Activated CD8-positive, alpha-beta T cell treated with anti-CD3 and anti-CD28 coated beads for 36 hours (primary cell): Measurements from ENCODE around the gene AACS. TPM values are rescaled to one million over a fixed set of nuclear protein-coding genes. Genes with fewer than 3 reads are reported as not detected.

Experiments used
- ATAC-seq: fragments of 200-7000 bp; cut with Tn5 transposase; one replicate; pipeline ENCODE4 v1.10.0; 2021; ENCODE audit warnings: mild to moderate bottlenecking, moderate library complexity
- CTCF ChIA-PET: fragments of 350-600 bp; sonication (Branson Sonifier 250); formaldehyde crosslinking; loops from one replicate; lab custom pipeline; 2021; ENCODE audit warnings: antibody characterized with exemption; lab: Charles Lee
- POLR2A ChIA-PET: fragments of 350-600 bp; sonication (Branson Sonifier 250); formaldehyde crosslinking; loops from one replicate; lab custom pipeline; 2021; ENCODE audit warnings: antibody characterized with exemption; lab: Charles Lee
- DNase-seq: peaks from one replicate; pipeline ENCODE4 v3.0.0-alpha.2; 2020
- H3K27ac Mint-ChIP-seq: one replicate; pipeline ENCODE4 v1.8.0; 2021; ENCODE audit warnings: mild to moderate bottlenecking, mixed read lengths
- H3K27me3 Mint-ChIP-seq: one replicate; pipeline ENCODE4 v1.8.0; 2021; ENCODE audit warnings: mixed read lengths
- H3K36me3 Mint-ChIP-seq: one replicate; pipeline ENCODE4 v1.8.0; 2021; ENCODE audit warnings: low read depth, mixed read lengths
- H3K4me1 Mint-ChIP-seq: one replicate; pipeline ENCODE4 v1.8.0; 2021; ENCODE audit warnings: low read depth, mixed read lengths
- H3K4me3 Mint-ChIP-seq: one replicate; pipeline ENCODE4 v1.8.0; 2021; ENCODE audit warnings: mild to moderate bottlenecking, moderate library complexity, mixed read lengths
- H3K9me3 Mint-ChIP-seq: one replicate; pipeline ENCODE4 v1.8.0; 2021; ENCODE audit warnings: mixed read lengths
- CTCF ChIP-seq: fragments of 200-600 bp; IDR thresholded peaks from one replicate; pipeline ENCODE4 v1.8.0; 2022; ENCODE audit warnings: antibody characterized with exemption, mild to moderate bottlenecking
- intact Hi-C: fragments of 100-400 bp; cut with micrococcal nuclease; formaldehyde crosslinking; loops from one replicate; pipeline ENCODE4 v1.10.0; 2022
- total RNA-seq, 2 experiments: library from RNA; stranded (reverse); gene quantifications; one replicate each; pipeline ENCODE4 v1.2.3, GENCODE V29; 2021

Gene AACS
- total RNA-seq, 2 experiments from 2014 or later: 15.7 to 17.6 TPM

- Mint-ChIP-seq H3K4me3 (no peak overlapping the region), H3K9me3 (no peaks in the 10 kb centered on the region), H3K27me3 (no peaks in the 10 kb centered on the region), H3K4me1 (no peaks in the 10 kb centered on the region), H3K27ac (no peak overlapping the region), H3K36me3 (no peaks in the 10 kb centered on the region)
- intact Hi-C loops: no loop called here
- ChIA-PET CTCF (no interaction called here), POLR2A (no interaction called here)
- DNase-seq: no peak
- no peak for ATAC-seq
- no peak for TF ChIP-seq CTCF
Observed at GRCh38 chr12:125145196-125145595, 80.0 kb downstream of the AACS start.

- ChIA-PET CTCF (no interaction called here), POLR2A (no interaction called here)
- DNase-seq (no peak), ATAC-seq (no peak)
- Mint-ChIP-seq H3K4me1 (no peaks in the 10 kb centered on the region), H3K27ac (no peak overlapping the region), H3K27me3 (no peaks in the 10 kb centered on the region), H3K9me3 (no peaks in the 10 kb centered on the region), H3K4me3 (no peak overlapping the region), H3K36me3 (no peaks in the 10 kb centered on the region)
- intact Hi-C loops: no loop called here
- TF ChIP-seq CTCF: no peak
Observed at GRCh38 chr12:125148316-125148715, 83.1 kb downstream of the AACS start.

GRCh38 chr12:125149160-125150108, 84.2 kb downstream of the AACS start:
- Mint-ChIP-seq H3K4me3 (no peak overlapping the region), H3K27me3 (no peaks in the 10 kb centered on the region), H3K27ac (no peak overlapping the region), H3K4me1 (no peaks in the 10 kb centered on the region), H3K36me3 (no peaks in the 10 kb centered on the region), H3K9me3 (no peaks in the 10 kb centered on the region)
- ATAC-seq: no peak
- DNase-seq: no peak
- POLR2A ChIA-PET: interaction anchor here (0.9 kb wide), 1 partner anchor 130 kb away, joined by 3 read pairs; no protein-coding TSS in a partner anchor
- CTCF ChIA-PET: no interaction called here
- intact Hi-C loops: no loop called here
- TF ChIP-seq CTCF: no peak

GRCh38 chr12:125151284-125151683, 86.0 kb downstream of the AACS start:
- TF ChIP-seq CTCF: no peak
- no peak for DNase-seq
- ChIA-PET CTCF (no interaction called here), POLR2A (interaction anchor here (0.6 kb wide), 1 partner anchor 1546 kb away, joined by 3 read pairs; no protein-coding TSS in a partner anchor)
- Mint-ChIP-seq H3K36me3 (no peaks in the 10 kb centered on the region), H3K27ac (no peak overlapping the region), H3K27me3 (no peaks in the 10 kb centered on the region), H3K4me1 (no peaks in the 10 kb centered on the region), H3K4me3 (no peak overlapping the region), H3K9me3 (no peaks in the 10 kb centered on the region)
- no peak for ATAC-seq
- intact Hi-C loops: no loop called here

GRCh38 chr12:125152463-125152862, 87.2 kb downstream of the AACS start:
- POLR2A ChIA-PET: no interaction called here
- Mint-ChIP-seq H3K36me3 (no peaks in the 10 kb centered on the region), H3K4me3 (no peak overlapping the region), H3K9me3 (no peaks in the 10 kb centered on the region), H3K27me3 (no peaks in the 10 kb centered on the region), H3K27ac (no peak overlapping the region), H3K4me1 (no peaks in the 10 kb centered on the region)
- DNase-seq (no peak), ATAC-seq (no peak)
- no peak for TF ChIP-seq CTCF
- intact Hi-C loops: no loop called here
- CTCF ChIA-PET: no interaction called here
